Epidermal melanocyte (primary cell): ENCODE measurements around the gene PNPLA6.

Experiments used
- DNase-seq: peaks from one replicate; pipeline ENCODE4 v3.0.0; 2011; ENCODE audit warnings: low spot score; ENCODE audit not compliant: insufficient read length

Gene PNPLA6

GRCh38 chr19:7535047-7535997 lies at the start of gene PNPLA6:
Gene PNPLA6, plus strand, starts transcription at chr19:7535717. Its CDS starts 72 bp downstream, at chr19:7535789.
- peak; percentile 99 for DNase-seq

DNA sequence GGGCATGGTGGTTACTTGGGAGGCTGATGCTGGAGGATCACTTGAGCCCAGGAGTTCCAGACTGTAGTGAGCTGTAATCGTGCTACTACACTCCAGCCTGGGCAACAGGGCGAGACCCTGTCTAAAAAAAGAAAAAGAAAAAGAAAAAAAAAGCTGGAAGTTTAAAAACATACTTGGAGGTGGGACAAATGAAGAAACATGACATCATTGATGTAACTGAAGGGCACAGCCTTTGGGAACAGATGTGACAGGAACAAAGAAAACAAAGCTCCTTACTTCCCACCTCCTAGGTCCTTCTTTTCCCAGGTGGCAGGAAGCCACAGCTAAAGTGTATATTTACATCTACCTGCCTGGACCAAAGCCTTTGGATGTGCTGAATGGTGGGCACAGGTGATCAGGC lies 48.6 kb upstream of the PNPLA6 start:
- no peak for DNase-seq

DNA sequence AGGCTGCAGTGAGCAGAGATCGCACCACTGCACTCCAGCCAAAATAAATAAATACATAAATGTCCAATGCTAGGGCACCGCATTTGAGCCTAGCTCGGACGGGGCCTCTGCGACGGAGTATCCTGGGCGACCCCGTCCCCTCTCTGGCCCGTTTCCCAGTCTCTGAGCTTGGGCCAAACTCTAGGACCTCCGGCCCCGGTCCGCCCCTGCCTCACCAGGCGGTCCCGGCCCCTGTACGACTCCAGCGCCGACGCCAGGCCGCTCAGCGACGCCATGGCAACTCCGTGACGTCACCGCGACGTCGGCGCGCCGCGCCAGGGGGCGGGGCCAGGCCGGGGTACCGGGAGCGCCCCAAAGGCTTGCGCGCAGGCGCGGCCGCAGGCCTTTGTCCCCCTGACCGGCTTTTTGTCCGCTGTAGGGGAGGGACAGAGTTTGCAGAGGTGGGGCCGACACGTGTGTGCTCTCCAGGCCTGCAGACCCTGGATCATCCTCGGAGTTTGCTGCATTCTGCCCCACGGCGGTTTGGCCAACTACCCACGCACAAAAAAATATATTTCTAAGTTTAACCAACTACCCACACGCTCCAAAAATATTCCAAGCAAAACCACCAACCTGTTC lies 46.7 kb upstream of the PNPLA6 start, which contains the start of gene PEX11G:
TSS of gene PEX11G (minus strand) at position 300 of the 618 bp plus-strand sequence. CDS start at position 275, 25 bp downstream.
- peak; percentile 98 for DNase-seq

GRCh38 chr19:7489609-7490044 lies 45.9 kb upstream of the PNPLA6 start:
- no peak for DNase-seq

GRCh38 chr19:7492142-7492541 lies 43.4 kb upstream of the PNPLA6 start:
- DNase-seq, result no peak

DNA sequence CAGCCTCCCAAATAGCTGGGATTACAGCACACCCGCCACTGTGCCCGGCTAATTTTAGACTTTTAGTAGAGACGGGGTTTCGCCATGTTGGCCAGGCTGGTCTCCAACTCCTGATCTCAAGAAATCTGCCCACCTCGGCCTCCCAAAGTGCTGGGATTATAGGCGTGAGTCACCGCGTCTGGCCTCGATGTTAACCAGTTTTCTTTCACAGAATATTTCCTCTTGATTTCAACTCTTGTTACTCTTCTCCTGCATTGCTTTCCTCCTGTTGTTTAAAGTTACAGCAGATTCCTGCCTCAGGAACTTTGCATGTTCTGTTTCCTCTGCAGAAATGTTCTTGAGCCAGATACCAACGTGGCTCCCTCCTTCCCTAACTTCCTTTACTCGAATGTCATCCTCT lies 43.0 kb upstream of the PNPLA6 start:
- DNase-seq, result no peak

DNA sequence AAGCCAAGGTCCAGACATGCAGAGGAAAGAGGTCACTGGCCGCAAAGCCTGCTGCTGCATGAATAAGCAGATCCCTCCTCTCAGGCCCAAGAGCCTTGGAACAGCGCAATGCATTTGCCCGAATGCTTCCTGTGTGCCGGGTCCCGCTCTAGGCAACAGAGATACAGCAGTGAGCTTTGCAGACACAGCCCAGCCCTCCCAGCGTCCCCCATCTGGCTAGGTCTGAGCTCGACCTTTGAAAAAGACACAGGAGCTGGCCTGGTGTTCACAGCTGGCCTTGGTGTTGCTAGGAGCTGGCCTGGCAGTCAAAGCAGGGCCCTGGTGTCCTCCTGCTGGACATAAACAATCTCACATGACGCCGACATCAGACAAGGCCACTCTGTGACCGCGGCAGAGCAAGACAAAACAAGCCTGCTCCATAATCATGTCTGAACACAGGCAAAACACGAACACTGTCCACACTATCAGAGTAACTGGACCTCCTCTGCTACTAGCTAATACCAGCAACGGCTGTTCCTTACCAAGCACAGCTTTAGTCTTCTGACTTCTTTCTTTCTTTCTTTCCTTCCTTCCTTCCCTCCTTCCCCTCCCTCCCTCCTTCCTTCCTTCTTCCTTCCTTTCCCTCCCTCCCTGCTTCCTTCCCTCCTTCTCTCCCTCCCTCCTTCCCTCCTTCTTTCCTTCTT lies 41.0 kb upstream of the PNPLA6 start:
- DNase-seq, result no peak

- DNase-seq, result no peak
Observed at GRCh38 chr19:7497292-7497691, 38.2 kb upstream of the PNPLA6 start.

DNA sequence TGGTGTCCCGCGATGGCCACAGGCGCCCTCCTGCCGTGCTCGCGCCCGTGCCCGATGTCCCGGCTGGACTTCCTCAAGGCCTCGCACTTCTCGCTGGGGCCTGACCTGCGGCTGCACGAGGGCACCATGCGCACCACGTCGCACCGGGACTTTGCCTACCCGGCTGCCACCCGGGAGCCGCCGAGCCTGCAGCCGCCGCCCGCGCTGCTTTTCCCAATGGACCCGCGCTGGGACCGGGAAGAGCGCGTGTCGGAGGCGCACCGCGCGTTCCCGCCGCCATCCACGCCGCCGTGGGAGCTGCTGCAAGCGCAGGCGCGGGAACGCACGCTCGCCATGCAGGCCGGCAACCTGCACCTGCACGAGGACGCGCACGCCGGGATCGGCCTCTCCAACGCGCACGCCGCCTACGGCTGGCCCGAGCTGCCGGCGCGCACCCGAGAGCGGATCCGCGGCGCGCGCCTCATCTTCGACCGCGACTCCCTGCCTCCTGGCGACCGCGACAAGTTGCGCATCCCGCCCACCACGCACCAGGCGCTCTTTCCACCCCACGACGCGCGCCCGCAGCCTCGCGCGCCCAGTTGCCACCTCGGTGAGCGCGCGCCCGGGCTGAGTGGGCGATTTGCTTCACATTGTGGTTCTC lies 34.6 kb upstream of the PNPLA6 start:
- DNase-seq, result no peak

DNA sequence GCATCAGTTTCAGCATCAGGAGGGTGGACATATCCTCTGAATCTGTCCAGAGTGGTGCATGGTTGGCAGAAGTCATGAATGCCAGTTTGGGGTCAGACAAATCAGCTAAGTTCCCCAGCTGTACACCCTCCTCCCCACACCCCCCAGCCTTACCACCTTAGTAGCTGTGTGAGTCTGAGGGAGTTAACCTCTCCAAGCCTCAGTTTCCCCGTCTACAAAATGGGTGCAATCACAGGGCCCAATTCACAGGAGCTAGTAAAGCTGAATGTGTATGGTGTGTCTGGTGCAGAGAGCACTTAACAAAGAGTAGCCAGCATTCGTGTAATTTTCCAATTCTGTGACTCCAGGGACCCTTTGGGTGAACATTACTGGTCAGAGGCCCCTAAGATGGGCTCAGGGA lies 33.0 kb upstream of the PNPLA6 start:
- DNase-seq, result no peak

DNA sequence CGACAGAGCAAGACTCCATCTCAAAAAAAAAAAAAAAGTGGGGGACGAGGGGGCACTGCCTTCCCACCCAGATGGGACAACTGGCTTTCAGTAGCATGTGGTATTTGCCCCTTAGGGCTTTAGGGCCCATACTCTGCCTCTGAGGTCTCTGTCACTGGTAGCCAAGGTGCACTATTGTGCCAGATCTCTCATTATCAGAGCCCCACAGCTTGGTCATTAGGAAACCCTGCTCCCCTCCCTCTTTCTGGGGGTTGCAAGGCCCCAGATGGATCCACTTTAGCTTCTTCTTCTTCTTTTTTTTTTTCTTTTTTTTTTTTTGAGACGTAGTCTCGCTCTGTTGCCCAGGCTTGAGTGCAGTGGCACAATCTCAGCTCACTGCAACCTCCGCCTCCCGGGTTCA lies 30.8 kb upstream of the PNPLA6 start:
- DNase-seq, result no peak

GRCh38 chr19:7505288-7505681 lies 30.2 kb upstream of the PNPLA6 start:
- DNase-seq, result no peak

DNA sequence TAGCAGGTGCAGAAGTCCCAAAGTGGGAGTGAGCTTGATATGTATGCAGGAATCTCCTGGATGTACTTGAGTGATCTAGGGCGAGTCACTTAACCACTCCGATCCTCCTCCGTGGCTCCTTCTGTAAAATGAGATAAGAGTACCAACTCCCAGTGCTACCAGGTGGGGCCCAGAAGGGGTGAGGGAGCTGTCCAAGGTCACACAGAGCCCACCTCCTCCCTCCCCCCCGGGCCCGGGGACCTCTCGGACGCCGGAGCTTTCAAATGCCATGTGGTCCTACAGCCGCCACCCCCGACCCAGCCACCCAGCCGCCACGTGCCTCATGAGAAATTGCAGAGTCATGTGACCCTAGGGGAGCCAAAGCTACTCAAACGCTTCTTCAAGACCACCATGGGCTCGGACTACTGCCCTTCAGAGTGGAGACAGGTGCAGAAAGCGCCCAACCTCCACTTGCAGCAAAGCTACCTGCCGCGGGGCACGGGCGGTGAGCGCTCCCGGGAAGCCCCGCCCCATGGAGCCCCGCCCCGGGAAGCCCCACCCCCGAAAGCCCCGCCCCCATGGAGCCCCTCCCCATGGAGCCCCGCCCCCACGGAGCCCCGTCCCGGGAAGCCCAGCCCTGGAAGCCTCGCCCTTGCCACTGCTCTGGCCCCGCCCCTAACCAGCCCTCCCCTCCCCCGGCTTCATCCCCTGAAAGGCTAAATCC lies 29.7 kb upstream of the PNPLA6 start:
- DNase-seq, result no peak

- DNase-seq, result no peak
Observed at GRCh38 chr19:7506385-7507328, 28.9 kb upstream of the PNPLA6 start.

- no peak for DNase-seq
Observed at GRCh38 chr19:7507884-7508283, 27.6 kb upstream of the PNPLA6 start.

DNA sequence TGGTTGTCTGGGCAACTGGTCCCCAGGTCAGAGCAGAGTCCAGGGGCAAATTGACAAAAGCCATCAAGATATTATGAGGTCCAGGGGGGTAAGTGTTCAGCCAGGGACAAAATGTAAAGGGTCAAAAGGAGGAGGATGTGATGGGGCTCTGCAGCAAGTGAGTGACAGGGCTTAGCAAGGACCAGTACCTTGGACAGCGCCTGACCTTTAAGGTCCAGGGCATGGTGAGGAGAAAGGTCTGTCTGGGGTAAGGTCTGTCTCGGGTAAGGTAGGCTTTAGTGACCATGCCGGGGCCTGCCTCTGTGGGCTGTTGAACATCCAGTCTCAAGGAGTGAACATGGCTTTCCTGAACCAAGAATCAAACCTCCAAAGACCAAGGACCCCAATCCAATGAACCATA lies 25.9 kb upstream of the PNPLA6 start:
- no peak for DNase-seq

DNA sequence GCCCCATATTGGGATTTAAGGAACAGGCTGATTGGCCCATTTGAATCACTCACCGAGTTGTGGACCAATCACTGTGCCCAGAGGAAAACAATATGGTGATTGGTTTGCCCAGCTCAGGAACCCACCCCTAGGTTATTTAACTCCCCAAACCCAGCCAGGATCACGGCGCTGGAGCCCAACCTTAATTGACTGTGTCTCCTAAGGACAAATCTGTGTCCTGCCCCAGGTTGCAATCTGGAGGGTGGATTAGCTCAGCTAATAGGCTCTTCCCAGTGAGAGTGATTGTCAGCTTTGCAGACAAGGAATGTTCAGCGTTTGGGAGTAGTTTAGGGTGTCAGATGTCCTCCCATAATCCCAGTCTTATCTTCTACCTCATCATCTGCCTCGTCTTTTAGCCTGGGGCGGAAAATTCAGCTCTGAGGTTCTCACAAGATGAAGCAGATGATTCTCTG lies 23.1 kb upstream of the PNPLA6 start:
- DNase-seq, result peak; percentile 63

DNA sequence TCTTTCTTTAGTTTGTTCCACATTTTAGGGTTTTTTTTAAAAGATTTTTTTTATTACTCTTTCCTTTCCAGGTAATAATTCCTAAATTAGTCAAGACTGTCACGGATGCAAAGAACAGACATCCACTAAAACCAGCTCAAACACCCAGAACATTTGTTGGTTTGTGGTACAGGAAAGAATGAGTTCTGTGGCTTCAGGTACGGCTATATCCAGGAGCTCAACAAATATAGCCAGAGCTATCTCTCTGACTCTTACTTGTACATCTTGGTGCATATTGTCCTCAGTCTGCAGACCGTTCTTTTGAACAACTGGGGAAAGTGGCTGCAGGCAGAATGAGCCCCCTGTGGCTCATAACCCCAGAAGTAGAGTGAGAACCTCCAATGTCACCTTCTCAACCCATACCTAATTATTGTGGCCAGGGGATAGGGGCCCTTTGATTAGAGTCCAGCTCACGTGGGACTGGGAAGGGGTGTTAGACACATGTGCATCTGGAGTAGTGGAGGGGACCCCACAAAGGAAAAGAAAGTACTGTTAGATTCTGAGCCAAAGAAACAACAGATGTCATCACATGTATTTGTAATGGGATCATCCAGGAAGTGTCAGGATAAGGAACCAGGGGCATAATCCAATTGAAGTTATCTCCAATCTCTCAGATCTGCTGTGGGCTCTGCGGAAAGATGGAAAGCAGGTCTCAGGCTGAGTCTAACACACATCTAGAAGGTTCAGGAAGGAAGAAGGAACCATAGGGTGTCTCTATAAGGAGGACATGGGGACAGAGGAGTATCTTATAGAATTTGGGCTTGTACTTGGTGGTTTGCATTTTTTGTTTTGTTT lies 21.5 kb upstream of the PNPLA6 start:
- no peak for DNase-seq
